ENCODE results near the gene PPP4R3A.
"Not testable (repeated sequence)": the region's sequence is repeated elsewhere in the genome, so short reads cannot be mapped to it uniquely, and the experiment has no call there.

PPP4R3A gene

GRCh38 chr14:91536327-91536726 is 26.2 kb upstream of the PPP4R3A start:
- no peak for DNase-seq (ENCODE audit: extremely low read depth, low read depth)
- no peak for TF ChIP-seq CTCF (IDR thresholded peaks at IDR 0.05; ENCODE audit: low read depth, low read length, missing control alignments)
- H3K4me3 ChIP-seq (replicated peaks; ENCODE audit: low read depth, low read length), result no peak overlapping the region

GRCh38 chr14:91534059-91534458 is 23.9 kb upstream of the PPP4R3A start:
- H3K4me3 ChIP-seq (replicated peaks; ENCODE audit: low read depth, low read length); DNase-seq (ENCODE audit: extremely low read depth, low read depth): not testable (repeated sequence)

GRCh38 chr14:91533623-91534022 is 23.5 kb upstream of the PPP4R3A start:
- DNase-seq (ENCODE audit: extremely low read depth, low read depth), result no peak
- TF ChIP-seq CTCF (IDR thresholded peaks at IDR 0.05; ENCODE audit: low read depth, low read length, missing control alignments), result no peak
- H3K4me3 ChIP-seq (replicated peaks; ENCODE audit: low read depth, low read length), result no peak overlapping the region

- no peak overlapping the region for H3K4me3 ChIP-seq (replicated peaks; ENCODE audit: low read depth, low read length)
- TF ChIP-seq CTCF (IDR thresholded peaks at IDR 0.05; ENCODE audit: low read depth, low read length, missing control alignments), result no peak
- no peak for DNase-seq (ENCODE audit: extremely low read depth, low read depth)
These were observed 13.9 kb upstream of the PPP4R3A start for GRCh38 chr14:91523972-91524371.

- H3K4me3 ChIP-seq (replicated peaks; ENCODE audit: low read depth, low read length), result no peak overlapping the region
- no peak for DNase-seq (ENCODE audit: extremely low read depth, low read depth)
- no peak for TF ChIP-seq CTCF (IDR thresholded peaks at IDR 0.05; ENCODE audit: low read depth, low read length, missing control alignments)
These were observed 11.0 kb upstream of the PPP4R3A start for GRCh38 chr14:91521061-91521640.

GRCh38 chr14:91520138-91520537 is 10.0 kb upstream of the PPP4R3A start:
- H3K4me3 ChIP-seq (replicated peaks; ENCODE audit: low read depth, low read length), result no peak overlapping the region
- TF ChIP-seq CTCF (IDR thresholded peaks at IDR 0.05; ENCODE audit: low read depth, low read length, missing control alignments), result no peak

GRCh38 chr14:91519239-91520036 is 9.3 kb upstream of the PPP4R3A start:
- TF ChIP-seq CTCF (IDR thresholded peaks at IDR 0.05; ENCODE audit: low read depth, low read length, missing control alignments), result no peak
- H3K4me3 ChIP-seq (replicated peaks; ENCODE audit: low read depth, low read length), result no peak overlapping the region
- DNase-seq (ENCODE audit: extremely low read depth, low read depth), result no peak

More at GRCh38 chr14:91520138-91520537, 10.0 kb upstream of the PPP4R3A start:
- no peak for DNase-seq (ENCODE audit: extremely low read depth, low read depth)

Measured in HFF-Myc (cell line).